GM19240 (cell line): ENCODE results near the gene HOOK2.
A peak's percentile ranks its signal among the peaks of the same experiment; 100 is the strongest.
"Not testable (repeated sequence)": the region's sequence is repeated elsewhere in the genome, so short reads cannot be mapped to it uniquely, and the experiment has no call there.

Experiments used
- DNase-seq: peaks from one replicate; pipeline ENCODE4 v3.0.0; 2011; ENCODE audit warnings: low spot score; ENCODE audit not compliant: insufficient read length

The HOOK2 gene

DNA sequence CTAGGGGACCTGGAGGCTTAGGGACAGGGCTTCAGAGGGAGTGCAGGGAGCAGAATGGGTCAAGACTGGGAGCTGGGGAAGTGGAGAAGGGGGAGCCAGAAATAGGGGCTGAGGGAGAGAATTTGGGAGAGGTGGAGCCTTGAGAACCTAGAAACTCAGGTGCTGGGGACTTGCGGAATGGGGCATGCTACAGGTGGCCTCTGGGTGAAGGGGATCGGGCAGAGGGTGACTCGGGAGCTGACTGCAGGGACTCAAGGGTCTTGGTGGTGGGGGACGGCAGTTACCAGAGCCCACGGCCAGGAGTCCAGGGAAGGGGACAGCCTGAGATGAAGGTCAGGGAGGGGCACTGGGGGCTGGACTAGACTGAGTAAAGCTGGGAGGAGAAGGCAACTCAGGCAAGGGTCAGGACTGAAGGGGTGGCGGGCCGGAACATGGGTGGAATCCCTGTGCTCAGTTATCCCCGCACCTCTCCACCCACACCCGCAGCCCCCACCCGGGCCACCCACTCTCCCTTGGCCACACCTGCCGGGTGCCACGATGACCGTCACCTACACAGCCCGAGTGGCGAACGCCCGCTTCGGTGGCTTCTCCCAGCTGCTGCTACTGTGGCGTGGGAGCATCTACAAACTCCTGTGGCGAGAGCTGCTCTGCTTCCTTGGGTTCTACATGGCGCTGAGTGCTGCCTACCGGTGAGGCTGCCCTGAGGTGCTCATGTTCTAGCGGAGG, 23.1 kb downstream of the HOOK2 start:
- no peak for DNase-seq

DNA sequence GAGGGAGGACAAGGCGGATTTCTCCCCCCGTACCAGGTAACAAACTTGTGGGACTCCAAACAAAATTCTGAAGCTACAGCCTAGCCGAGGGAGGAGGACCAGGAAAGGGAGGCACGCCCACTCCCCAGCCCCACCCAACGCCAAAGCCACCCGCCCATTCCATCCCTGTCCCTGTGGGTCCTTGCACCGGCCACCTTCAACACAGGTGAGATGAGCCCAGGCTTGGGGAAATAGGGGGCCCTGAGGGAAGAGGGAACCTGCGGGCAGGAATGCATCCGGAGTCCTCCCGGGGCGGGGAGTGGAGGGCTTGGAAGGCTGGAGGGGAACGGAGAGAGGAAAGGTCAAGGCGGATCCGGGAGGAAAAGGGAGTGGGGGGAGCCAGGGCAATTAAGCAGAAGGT, 23.7 kb downstream of the HOOK2 start, which contains the start of gene BEST2:
Gene BEST2 (plus strand): TSS at position 157 of the 400 bp plus-strand sequence. CDS start 802 bp downstream, outside the sequence.
- DNase-seq, result no peak

GRCh38 chr19:12750851-12751250, 24.5 kb downstream of the HOOK2 start:
- DNase-seq, result no peak

DNA sequence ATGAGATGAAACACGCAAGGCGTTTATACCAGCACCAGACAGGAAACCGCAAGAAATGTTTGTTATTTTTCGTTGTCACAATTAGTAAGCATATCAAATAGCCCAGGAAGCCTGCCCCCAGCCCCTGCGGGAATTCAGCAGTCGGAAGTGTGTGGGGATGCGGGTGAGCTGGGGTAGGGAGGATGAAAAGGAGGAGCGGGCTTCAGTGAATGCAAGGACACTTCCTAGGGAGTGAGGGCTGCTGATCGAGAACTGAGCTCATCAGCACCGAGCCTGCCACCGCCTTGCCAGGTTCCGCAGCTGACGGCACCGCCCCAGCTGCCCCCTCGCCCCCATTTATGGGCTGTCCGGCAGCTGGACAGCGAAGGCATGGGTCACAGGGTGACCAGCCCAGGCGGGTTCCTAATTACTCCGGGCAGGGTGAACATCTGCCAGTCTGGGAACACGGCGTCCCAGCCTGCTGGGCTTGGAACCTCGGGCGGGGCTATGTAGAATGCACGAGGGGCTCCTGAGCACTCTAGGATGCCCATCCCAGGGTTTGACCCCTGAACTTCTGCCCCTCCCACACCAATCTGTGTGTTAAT, 25.3 kb downstream of the HOOK2 start:
- no peak for DNase-seq

DNA sequence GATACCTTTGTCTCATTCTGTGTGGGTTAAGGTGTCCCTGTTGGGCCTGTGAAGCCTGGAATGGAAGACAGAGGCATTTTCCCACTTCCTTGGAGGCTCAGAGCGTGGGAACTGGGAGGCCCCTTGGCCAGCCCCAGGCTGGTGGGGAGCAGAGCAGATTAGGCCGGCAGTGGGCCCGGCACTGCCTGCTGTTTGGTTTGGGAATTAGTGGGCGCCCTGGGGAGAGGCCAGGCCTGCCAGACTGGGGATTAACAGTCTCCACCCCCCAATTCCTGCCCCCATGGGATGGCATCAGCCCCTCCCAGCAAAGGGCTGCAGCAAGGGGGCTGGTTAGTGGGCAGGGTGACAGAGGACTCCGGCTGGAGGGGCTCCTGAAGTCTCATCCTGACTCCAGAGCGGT, 26.9 kb downstream of the HOOK2 start:
- DNase-seq, result no peak

DNA sequence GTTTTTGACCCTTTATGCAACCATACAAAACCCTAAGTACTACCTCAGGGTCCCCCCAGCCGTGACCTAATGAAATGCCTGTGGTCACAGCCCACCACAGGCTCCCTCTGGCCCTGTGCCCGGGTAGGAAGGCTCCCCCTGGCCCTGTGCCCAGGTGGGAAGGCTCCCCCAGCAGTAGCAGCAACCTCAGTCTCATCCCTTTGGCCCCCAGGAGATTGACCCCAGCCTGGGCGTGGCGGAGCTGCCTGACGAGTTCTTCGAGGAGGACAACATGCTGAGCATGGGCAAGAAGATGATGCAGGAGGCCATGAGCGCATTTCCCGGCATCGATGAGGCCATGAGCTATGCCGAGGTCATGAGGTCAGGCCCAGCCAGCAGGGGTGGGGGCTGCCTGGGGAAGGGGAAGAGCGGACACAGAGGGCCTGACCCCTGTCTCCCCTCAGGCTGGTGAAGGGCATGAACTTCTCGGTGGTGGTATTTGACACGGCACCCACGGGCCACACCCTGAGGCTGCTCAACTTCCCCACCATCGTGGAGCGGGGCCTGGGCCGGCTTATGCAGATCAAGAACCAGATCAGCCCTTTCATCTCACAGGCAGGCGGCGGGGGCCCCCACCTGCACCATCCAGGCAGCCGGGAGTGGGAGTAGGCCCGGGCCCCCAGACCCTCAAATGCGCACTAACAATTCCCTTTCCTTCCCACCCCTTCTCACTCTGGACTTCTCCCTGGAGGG, 30.0 kb downstream of the HOOK2 start:
- no peak for DNase-seq

GRCh38 chr19:12737835-12738351, 37.5 kb downstream of the HOOK2 start:
- DNase-seq, result no peak

GRCh38 chr19:12736995-12737834, 38.1 kb downstream of the HOOK2 start, which contains the start of gene GET3:
Gene GET3, plus strand, starts transcription at chr19:12737497. Its CDS starts 9 bp downstream, at chr19:12737506.
- DNase-seq, result peak; percentile 98

GRCh38 chr19:12733369-12734214, 41.8 kb downstream of the HOOK2 start:
- peak; percentile 77 for DNase-seq

DNA sequence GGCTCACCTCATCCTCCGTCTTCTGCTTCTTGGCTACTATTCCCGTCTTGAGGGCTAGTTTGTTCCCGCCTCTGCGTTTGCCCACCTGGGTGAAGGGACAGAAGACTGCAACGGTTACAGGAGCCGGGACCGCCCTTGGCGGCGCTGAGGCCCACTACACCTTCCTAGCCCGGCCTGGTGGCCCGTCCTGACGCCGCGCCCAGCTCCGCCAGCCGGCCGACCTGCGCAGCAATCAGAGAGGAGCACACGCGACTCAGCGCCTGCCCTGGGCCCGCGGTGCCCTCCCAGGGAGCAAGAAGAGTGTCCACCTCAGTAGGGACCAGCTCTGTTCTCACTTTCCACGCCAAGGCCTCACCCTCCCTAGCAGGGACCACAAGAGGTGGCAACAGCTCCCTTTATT, 44.0 kb downstream of the HOOK2 start:
- DNase-seq, result no peak

GRCh38 chr19:12730064-12730463, 45.3 kb downstream of the HOOK2 start:
- DNase-seq, result no peak

GRCh38 chr19:12727745-12728433, 47.5 kb downstream of the HOOK2 start:
- no peak for DNase-seq

DNA sequence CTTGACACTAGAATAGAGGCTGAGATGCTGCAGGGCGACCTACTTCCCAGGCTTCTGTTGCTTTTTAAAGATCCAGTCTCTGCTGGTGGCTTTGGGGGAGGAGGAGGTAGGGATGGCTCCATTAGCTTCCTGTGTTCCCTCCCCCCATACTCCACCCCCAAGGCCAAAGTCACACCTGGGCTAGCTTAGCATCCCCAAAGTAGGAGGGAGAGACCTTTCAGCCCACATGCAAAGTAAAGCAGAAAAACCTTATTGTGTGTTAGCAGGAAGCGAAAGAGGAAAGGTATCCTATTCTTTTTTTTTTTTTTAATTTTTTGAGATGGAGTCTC, 48.4 kb downstream of the HOOK2 start:
- DNase-seq, result no peak

- DNase-seq, result not testable (repeated sequence)
Observed at GRCh38 chr19:12725612-12726011, 49.7 kb downstream of the HOOK2 start.

DNA sequence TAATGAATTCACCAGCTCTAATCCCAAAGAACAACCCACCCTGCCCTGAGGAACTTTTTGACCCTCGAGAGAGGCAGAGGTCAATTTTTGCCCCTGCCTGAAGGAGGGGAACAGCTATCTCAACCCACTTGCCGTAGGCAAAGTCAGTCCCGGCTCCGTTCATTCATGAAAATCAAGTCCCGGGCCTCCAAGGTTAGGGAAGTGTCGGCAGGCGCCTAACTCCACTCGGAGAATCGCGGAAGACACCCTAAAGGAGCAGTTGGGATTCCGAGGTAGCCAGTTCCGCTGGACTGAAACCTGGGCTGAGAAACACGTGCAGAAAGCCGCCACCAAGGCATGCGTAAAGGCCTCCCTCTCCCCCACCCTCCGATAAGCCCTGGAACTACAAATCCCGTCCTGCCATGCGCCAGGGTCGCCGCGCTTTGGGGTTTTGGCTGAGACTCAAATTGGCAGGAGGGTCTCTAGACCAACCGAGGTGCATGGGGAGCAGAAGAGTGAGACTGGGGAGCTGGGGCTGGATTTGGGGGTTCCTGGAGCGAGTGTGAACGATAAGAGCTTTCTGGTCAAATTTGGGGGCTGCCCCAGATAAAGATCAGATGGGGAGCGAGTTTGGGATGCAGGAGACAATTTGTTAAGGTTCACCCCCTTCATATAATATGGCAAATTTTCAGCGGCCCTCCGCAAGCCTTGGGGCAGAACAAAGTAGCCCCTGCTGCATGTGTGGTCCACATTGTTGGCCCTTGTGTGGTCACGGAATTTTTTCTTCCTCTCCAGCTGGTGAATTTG, 51.5 kb downstream of the HOOK2 start, which contains the start of gene TNPO2:
Gene TNPO2 (minus strand): TSS at position 292 of the 786 bp plus-strand sequence. CDS start 2,955 bp downstream, outside the sequence.
- DNase-seq, result peak; percentile 91

- no peak for DNase-seq
Observed at GRCh38 chr19:12723381-12723640, 52.0 kb downstream of the HOOK2 start.

- DNase-seq, result peak; percentile 99
Observed at GRCh38 chr19:12722566-12723380, 52.6 kb downstream of the HOOK2 start.
